Liver (tissue), 9 donors: ENCODE results near the gene IRF4. TPM values are rescaled to one million over a fixed set of nuclear protein-coding genes. Genes with fewer than 3 reads are reported as not detected.

ENCODE experiments used
- DNase-seq: peaks from one replicate; pipeline ENCODE4 v3.0.0-alpha.2; 2017; ENCODE audit warnings: low spot score
- H3K27ac ChIP-seq, 2 donors: one replicate each; pipeline ENCODE4 v1.7.0; 2013; ENCODE audit warnings: inconsistent platforms in 2 of 2, low read length in 2 of 2, control low read depth in 1 of 2, low read depth in 1 of 2, mild to moderate bottlenecking in 1 of 2
- H3K27me3 ChIP-seq, 4 donors: one replicate each; pipeline versions ENCODE4 v1.6.1 to v1.7.0; 2013; ENCODE audit warnings: low read length in 3 of 4, inconsistent platforms in 1 of 4, mild to moderate bottlenecking in 1 of 4, moderate library complexity in 1 of 4; ENCODE audit not compliant: control insufficient read depth in 4 of 4, insufficient read depth in 4 of 4
- H3K36me3 ChIP-seq, 4 donors: one replicate each; pipeline versions ENCODE4 v1.6.1 to v1.7.0; 2013; ENCODE audit warnings: low read length in 3 of 4, mild to moderate bottlenecking in 3 of 4, low read depth in 1 of 4, moderate library complexity in 1 of 4; ENCODE audit not compliant: control insufficient read depth in 4 of 4, insufficient read depth in 3 of 4
- H3K4me1 ChIP-seq, 4 donors: one replicate each; pipeline versions ENCODE4 v1.6.1 to v1.7.0; 2013; ENCODE audit warnings: low read length in 3 of 4, mild to moderate bottlenecking in 3 of 4, moderate library complexity in 1 of 4; ENCODE audit not compliant: control insufficient read depth in 4 of 4, insufficient read depth in 4 of 4
- H3K4me3 ChIP-seq, 3 donors: one replicate each; pipeline versions ENCODE4 v1.6.1 to v1.7.0; 2013; ENCODE audit warnings: low read length in 3 of 3, control low read depth in 1 of 3, low read depth in 1 of 3, mild to moderate bottlenecking in 1 of 3
- H3K9ac ChIP-seq, 2 donors: one replicate each; pipeline ENCODE4 v1.7.0; 2013; ENCODE audit warnings: low read length in 2 of 2, mild to moderate bottlenecking in 2 of 2, moderate library complexity in 2 of 2, control low read depth in 1 of 2, low read depth in 1 of 2
- H3K9me3 ChIP-seq, 4 donors: one replicate each; pipeline versions ENCODE4 v1.6.1 to v1.7.0; 2013; ENCODE audit warnings: low read length in 3 of 4; ENCODE audit not compliant: control insufficient read depth in 4 of 4
- EGR1 ChIP-seq, 2 donors: IDR thresholded peaks; 2 replicates each; pipeline ENCODE4 v1.6.1; 2016 to 2018; ENCODE audit warnings: antibody characterized with exemption in 2 of 2, low read depth in 2 of 2
- FOXA1 ChIP-seq: IDR thresholded peaks from 2 replicates; pipeline ENCODE4 v1.6.1; 2016; ENCODE audit warnings: antibody characterized with exemption
- FOXA2 ChIP-seq: IDR thresholded peaks from 2 replicates; pipeline ENCODE4 v1.6.1; 2016; ENCODE audit warnings: antibody characterized with exemption
- GABPA ChIP-seq, 2 donors: IDR thresholded peaks in 1 of 2; conservative IDR thresholded peaks in 1 of 2; 2 replicates each; pipeline ENCODE4 v1.6.1; 2016; ENCODE audit warnings: antibody characterized with exemption in 2 of 2, mild to moderate bottlenecking in 1 of 2, moderate library complexity in 1 of 2
- HNF4A ChIP-seq, 2 donors: conservative IDR thresholded peaks; 2 replicates each; pipeline ENCODE4 v1.6.1; 2016; ENCODE audit warnings: antibody characterized with exemption in 2 of 2, mild to moderate bottlenecking in 2 of 2
- HNF4G ChIP-seq: IDR thresholded peaks from 2 replicates; pipeline ENCODE4 v1.6.1; 2016; ENCODE audit warnings: antibody characterized with exemption
- JUND ChIP-seq, 2 donors: IDR thresholded peaks; 2 replicates each; pipeline ENCODE4 v1.6.1; 2016; ENCODE audit warnings: antibody characterized with exemption in 2 of 2
- MAX ChIP-seq: IDR thresholded peaks from 2 replicates; pipeline ENCODE4 v1.6.1; 2016; ENCODE audit warnings: antibody characterized with exemption
- NR2F2 ChIP-seq: IDR thresholded peaks from 2 replicates; pipeline ENCODE4 v1.6.1; 2016; ENCODE audit warnings: antibody characterized with exemption
- RAD21 ChIP-seq, 2 donors: IDR thresholded peaks; 2 replicates each; pipeline ENCODE4 v1.6.1; 2016; ENCODE audit warnings: antibody characterized with exemption in 2 of 2, mild to moderate bottlenecking in 2 of 2
- REST ChIP-seq: IDR thresholded peaks from 2 replicates; pipeline ENCODE4 v1.6.1; 2016; ENCODE audit warnings: antibody characterized with exemption, mild to moderate bottlenecking
- RXRA ChIP-seq, 2 donors: IDR thresholded peaks; 2 replicates each; pipeline ENCODE4 v1.6.1; 2017 to 2018; ENCODE audit warnings: antibody characterized with exemption in 2 of 2, mild to moderate bottlenecking in 1 of 2
- SP1 ChIP-seq: IDR thresholded peaks from 2 replicates; pipeline ENCODE4 v1.6.1; 2018; ENCODE audit warnings: antibody characterized with exemption, mild to moderate bottlenecking
- TAF1 ChIP-seq: conservative IDR thresholded peaks from 2 replicates; pipeline ENCODE4 v1.6.1; 2016; ENCODE audit warnings: antibody characterized with exemption, mild to moderate bottlenecking
- YY1 ChIP-seq: IDR thresholded peaks from 2 replicates; pipeline ENCODE4 v1.6.1; 2016; ENCODE audit warnings: antibody characterized with exemption, mild to moderate bottlenecking
- ZBTB33 ChIP-seq: IDR thresholded peaks from 2 replicates; pipeline ENCODE4 v1.6.1; 2016; ENCODE audit warnings: antibody characterized with exemption
- WGBS: extraction: QIAGEN DNeasy Blood & Tissue Kit; methylation state at CpG from one replicate; pipeline ENCODE4 v1.1.7; 2013; 5-methylcytosine and 5-hydroxymethylcytosine counted together
- polyA plus RNA-seq, 2 donors: library from polyadenylated mRNA; stranded (reverse) in 1 of 2; unstranded in 1 of 2; fragments of 200-250 nt in 1 of 2; fragments of >200 nt in 1 of 2; fragmentation: Nextera tagmentation in 1 of 2; extraction: Ambion mirVana in 1 of 2; gene quantifications; one replicate each; pipeline versions ENCODE4 v1.2.1 to v1.2.3, GENCODE V29; 2013 to 2015
- total RNA-seq, 2 donors: library from RNA; depleted of rRNA; stranded (reverse); fragments of >200 nt; gene quantifications; one replicate each; pipeline ENCODE4 v1.2.3, GENCODE V29; 2014
- TF ChIP-seq, protein P1 (sequence below): IDR thresholded peaks from 2 replicates; pipeline ENCODE4 v1.6.1; 2016; ENCODE audit warnings: antibody characterized with exemption
- TF ChIP-seq, protein P2 (sequence below): fragments of 150-350 bp; IDR thresholded peaks from 2 replicates; pipeline ENCODE4 v1.5.1; 2017; ENCODE audit warnings: improper control_type of control experiment, low read depth, low read length; ENCODE audit not compliant: missing input control
- donor health status: healthy.
- donor health status: healthy.
- donor health status: healthy.
- donor health status: healthy.
- donor health status: healthy.

Gene IRF4
- total and polyA plus RNA-seq, 4 donors: 0.68 to 1.6 (median 1.1) TPM

DNA sequence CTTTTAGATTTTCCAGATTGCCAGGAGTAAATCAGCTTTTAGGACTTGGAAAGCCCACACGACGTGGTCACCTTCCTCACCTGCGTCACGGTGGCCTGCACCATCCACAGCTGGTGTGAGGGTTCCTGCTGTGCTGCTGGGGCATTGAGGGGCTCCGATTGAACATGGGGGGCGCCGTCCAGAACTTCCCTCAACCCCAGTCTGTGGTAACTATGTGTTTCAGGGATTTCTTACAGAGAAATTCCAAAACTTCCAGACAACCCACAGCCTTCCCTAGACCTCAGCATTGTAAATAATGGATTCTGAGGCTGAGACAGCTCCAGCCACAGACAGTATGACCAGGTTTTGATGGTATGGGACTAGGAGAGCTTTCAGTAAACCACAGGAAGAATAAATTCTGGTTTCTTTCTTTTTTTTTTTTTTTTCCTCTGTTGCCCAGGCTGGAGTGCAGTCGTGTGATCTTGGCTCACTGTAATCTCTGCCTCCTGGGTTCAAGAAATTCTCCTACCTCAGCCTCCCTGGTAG is 46.7 kb upstream of the IRF4 start:
- Histone ChIP-seq H3K9me3 (no peaks in the 10 kb centered on the region), H3K4me3 (no peak overlapping the region), H3K4me1 (no peaks in the 10 kb centered on the region), H3K27ac (no peak overlapping the region), H3K9ac (no peak overlapping the region), H3K36me3 (peaks cover 2 to 18% (median 7%) of the 10 kb centered on the region in 4 donors), H3K27me3 (no peaks in the 10 kb centered on the region)
- DNase-seq: no peak
- TF ChIP-seq YY1 (no peak), MAX (no peak), GABPA (IDR thresholded peaks at IDR 0.05 in 1 of 2, conservative IDR thresholded peaks at IDR 0.05 in 1 of 2) (no peak), JUND (IDR thresholded peaks at IDR 0.05) (no peak), SP1 (no peak), REST (no peak), FOXA1 (no peak), ZBTB33 (no peak), RXRA (IDR thresholded peaks at IDR 0.05) (no peak), HNF4G (no peak), RAD21 (IDR thresholded peaks at IDR 0.05) (no peak), TAF1 (no peak), EGR1 (IDR thresholded peaks at IDR 0.05; ENCODE audit: low read depth in 2 of 2) (no peak), FOXA2 (no peak), HNF4A (conservative IDR thresholded peaks at IDR 0.05) (no peak), NR2F2 (no peak)
- TF ChIP-seq, protein P1, sequence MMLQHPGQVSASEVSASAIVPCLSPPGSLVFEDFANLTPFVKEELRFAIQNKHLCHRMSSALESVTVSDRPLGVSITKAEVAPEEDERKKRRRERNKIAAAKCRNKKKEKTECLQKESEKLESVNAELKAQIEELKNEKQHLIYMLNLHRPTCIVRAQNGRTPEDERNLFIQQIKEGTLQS: no peak
- TF ChIP-seq, protein P2, sequence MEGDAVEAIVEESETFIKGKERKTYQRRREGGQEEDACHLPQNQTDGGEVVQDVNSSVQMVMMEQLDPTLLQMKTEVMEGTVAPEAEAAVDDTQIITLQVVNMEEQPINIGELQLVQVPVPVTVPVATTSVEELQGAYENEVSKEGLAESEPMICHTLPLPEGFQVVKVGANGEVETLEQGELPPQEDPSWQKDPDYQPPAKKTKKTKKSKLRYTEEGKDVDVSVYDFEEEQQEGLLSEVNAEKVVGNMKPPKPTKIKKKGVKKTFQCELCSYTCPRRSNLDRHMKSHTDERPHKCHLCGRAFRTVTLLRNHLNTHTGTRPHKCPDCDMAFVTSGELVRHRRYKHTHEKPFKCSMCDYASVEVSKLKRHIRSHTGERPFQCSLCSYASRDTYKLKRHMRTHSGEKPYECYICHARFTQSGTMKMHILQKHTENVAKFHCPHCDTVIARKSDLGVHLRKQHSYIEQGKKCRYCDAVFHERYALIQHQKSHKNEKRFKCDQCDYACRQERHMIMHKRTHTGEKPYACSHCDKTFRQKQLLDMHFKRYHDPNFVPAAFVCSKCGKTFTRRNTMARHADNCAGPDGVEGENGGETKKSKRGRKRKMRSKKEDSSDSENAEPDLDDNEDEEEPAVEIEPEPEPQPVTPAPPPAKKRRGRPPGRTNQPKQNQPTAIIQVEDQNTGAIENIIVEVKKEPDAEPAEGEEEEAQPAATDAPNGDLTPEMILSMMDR: no peak
- WGBS: 83% methylated on average over 8 of the region's 8 CpGs
